Suprapubic skin (tissue), 4 donors: ENCODE measurements around the gene SERP1. TPM values are rescaled to one million over a fixed set of nuclear protein-coding genes. Genes with fewer than 3 reads are reported as not detected.
A peak's percentile ranks its signal among the peaks of the same experiment; 100 is the strongest.

Experiments used
- DNase-seq, 2 donors: peaks; one replicate each; pipeline ENCODE4 v3.0.0-alpha.2; 2019; ENCODE audit warnings: low spot score in 2 of 2
- H3K27ac ChIP-seq: fragments of 200-600 bp; sonication (generic); one replicate; pipeline ENCODE4 v1.5.1; 2019
- H3K27me3 ChIP-seq: fragments of 200-600 bp; sonication (generic); one replicate; pipeline ENCODE4 v1.5.1; 2019
- H3K36me3 ChIP-seq: fragments of 200-600 bp; sonication (generic); one replicate; pipeline ENCODE4 v1.5.1; 2019
- H3K4me1 ChIP-seq: fragments of 200-600 bp; sonication (generic); one replicate; pipeline ENCODE4 v1.5.1; 2019
- H3K4me3 ChIP-seq: fragments of 200-600 bp; sonication (generic); one replicate; pipeline ENCODE4 v1.5.1; 2019; ENCODE audit warnings: mild to moderate bottlenecking
- H3K9me3 ChIP-seq: fragments of 200-600 bp; sonication (generic); one replicate; pipeline ENCODE4 v1.5.1; 2019
- CTCF ChIP-seq, 2 donors: fragments of 200-600 bp in 1 of 2; fragments of 450-650 bp in 1 of 2; sonication (generic) in 1 of 2; IDR thresholded peaks; one replicate each; pipeline ENCODE4 v1.5.1; 2016 to 2019; ENCODE audit warnings: antibody characterized with exemption in 2 of 2, mild to moderate bottlenecking in 1 of 2, moderate library complexity in 1 of 2
- EP300 ChIP-seq: sonication (generic); formaldehyde crosslinking; IDR thresholded peaks from one replicate; pipeline ENCODE4 v1.6.1; 2017; ENCODE audit warnings: antibody characterized with exemption
- POLR2A ChIP-seq, 2 donors: fragments of 450-650 bp; IDR thresholded peaks; one replicate each; pipeline ENCODE4 v1.6.1; 2017; ENCODE audit warnings: antibody characterized with exemption in 2 of 2, mild to moderate bottlenecking in 2 of 2, moderate library complexity in 2 of 2
- POLR2AphosphoS5 ChIP-seq, 3 donors: sonication (generic); formaldehyde crosslinking; IDR thresholded peaks; one replicate each; pipeline ENCODE4 v1.6.1; 2017; ENCODE audit warnings: antibody characterized with exemption in 3 of 3
- WGBS: methylation state at CpG from one replicate; pipeline ENCODE4 v1.1.5; 2018; 5-methylcytosine and 5-hydroxymethylcytosine counted together
- total RNA-seq, 4 donors: library from RNA; depleted of rRNA; stranded (reverse); fragments of >200 nt; gene quantifications; one replicate each; pipeline ENCODE4 v1.1.0, GENCODE V29; 2016

SERP1 gene
- total RNA-seq, 4 donors from 2014 or later, result 84.2 to 149 (median 120) TPM

- Histone ChIP-seq H3K27ac (no peak overlapping the region), H3K4me1 (peaks cover 44% of the 10 kb centered on the region), H3K27me3 (no peaks in the 10 kb centered on the region), H3K9me3 (no peaks in the 10 kb centered on the region), H3K36me3 (peaks cover 13% of the 10 kb centered on the region), H3K4me3 (peak overlapping the region; percentile 82)
- 2% methylated on average over 1 of the region's 1 CpG for WGBS
- no peak for DNase-seq
- TF ChIP-seq POLR2AphosphoS5 (IDR thresholded peaks at IDR 0.05) (no peak), EP300 (no peak), POLR2A (IDR thresholded peaks at IDR 0.05) (no peak), CTCF (IDR thresholded peaks at IDR 0.05) (no peak)
These were observed 1.6 kb downstream of the SERP1 start for GRCh38 chr3:150544726-150545125.

- H3K36me3 ChIP-seq, result peaks cover 13% of the 10 kb centered on the region
- no peaks in the 10 kb centered on the region for H3K9me3 ChIP-seq
- no peak for DNase-seq
- no peaks in the 10 kb centered on the region for H3K27me3 ChIP-seq
- H3K27ac ChIP-seq, result no peak overlapping the region
- H3K4me1 ChIP-seq, result peaks cover 41% of the 10 kb centered on the region
- TF ChIP-seq EP300, result no peak
- TF ChIP-seq POLR2A (IDR thresholded peaks at IDR 0.05), result no peak
- TF ChIP-seq POLR2AphosphoS5 (IDR thresholded peaks at IDR 0.05), result no peak
- no peak overlapping the region for H3K4me3 ChIP-seq
These were observed 2.3 kb downstream of the SERP1 start for GRCh38 chr3:150544041-150544440.

- TF ChIP-seq POLR2AphosphoS5 (IDR thresholded peaks at IDR 0.05), result no peak
- no peak for TF ChIP-seq POLR2A (IDR thresholded peaks at IDR 0.05)
- no peak for TF ChIP-seq EP300
- no peak for TF ChIP-seq CTCF (IDR thresholded peaks at IDR 0.05)
- no peak overlapping the region for H3K4me3 ChIP-seq
- 86% methylated on average over 2 of the region's 2 CpGs for WGBS
- H3K27me3 ChIP-seq, result no peaks in the 10 kb centered on the region
- no peak for DNase-seq
- H3K4me1 ChIP-seq, result peaks cover 40% of the 10 kb centered on the region
- no peaks in the 10 kb centered on the region for H3K9me3 ChIP-seq
- H3K27ac ChIP-seq, result no peak overlapping the region
- H3K36me3 ChIP-seq, result peaks cover 13% of the 10 kb centered on the region
These were observed 2.8 kb downstream of the SERP1 start for GRCh38 chr3:150543531-150543930.

- no peak for TF ChIP-seq POLR2AphosphoS5 (IDR thresholded peaks at IDR 0.05)
- no peak for TF ChIP-seq CTCF (IDR thresholded peaks at IDR 0.05)
- no peak for TF ChIP-seq EP300
- TF ChIP-seq POLR2A (IDR thresholded peaks at IDR 0.05), result no peak
- Histone ChIP-seq H3K4me3 (no peak overlapping the region), H3K4me1 (peaks cover 36% of the 10 kb centered on the region), H3K9me3 (no peaks in the 10 kb centered on the region), H3K36me3 (peaks cover 13% of the 10 kb centered on the region), H3K27me3 (no peaks in the 10 kb centered on the region), H3K27ac (no peak overlapping the region)
- WGBS, result 79% methylated on average over 3 of the region's 3 CpGs
- DNase-seq, result no peak
These were observed 3.2 kb downstream of the SERP1 start for GRCh38 chr3:150543128-150543527.

GRCh38 chr3:150540991-150541390, 5.3 kb downstream of the SERP1 start:
- no peak overlapping the region for H3K4me3 ChIP-seq
- no peaks in the 10 kb centered on the region for H3K27me3 ChIP-seq
- H3K36me3 ChIP-seq, result peaks cover 13% of the 10 kb centered on the region
- peaks cover 25% of the 10 kb centered on the region for H3K4me1 ChIP-seq
- 71% methylated on average over 3 of the region's 3 CpGs for WGBS
- H3K9me3 ChIP-seq, result no peaks in the 10 kb centered on the region
- no peak for DNase-seq
- H3K27ac ChIP-seq, result no peak overlapping the region
- TF ChIP-seq EP300, result no peak

- Histone ChIP-seq H3K4me1 (peaks cover 25% of the 10 kb centered on the region), H3K36me3 (peaks cover 13% of the 10 kb centered on the region), H3K27ac (no peak overlapping the region), H3K27me3 (no peaks in the 10 kb centered on the region), H3K4me3 (no peak overlapping the region), H3K9me3 (no peaks in the 10 kb centered on the region)
- no peak for TF ChIP-seq POLR2AphosphoS5 (IDR thresholded peaks at IDR 0.05)
- no peak for TF ChIP-seq POLR2A (IDR thresholded peaks at IDR 0.05)
- TF ChIP-seq CTCF (IDR thresholded peaks at IDR 0.05), result no peak
- TF ChIP-seq EP300, result no peak
- no peak for DNase-seq
- 83% methylated on average over 2 of the region's 2 CpGs for WGBS
These were observed 6.0 kb downstream of the SERP1 start for GRCh38 chr3:150540297-150540696.
